ENCODE results near the gene CINP. TPM values are rescaled to one million over a fixed set of nuclear protein-coding genes. Genes with fewer than 3 reads are reported as not detected.

CINP gene
- total and polyA plus RNA-seq, 2 of the 13 experiments (the other 11 are each of a cell fraction or from before 2014, with no cell fraction given): 32.8 to 42.8 TPM

DNA sequence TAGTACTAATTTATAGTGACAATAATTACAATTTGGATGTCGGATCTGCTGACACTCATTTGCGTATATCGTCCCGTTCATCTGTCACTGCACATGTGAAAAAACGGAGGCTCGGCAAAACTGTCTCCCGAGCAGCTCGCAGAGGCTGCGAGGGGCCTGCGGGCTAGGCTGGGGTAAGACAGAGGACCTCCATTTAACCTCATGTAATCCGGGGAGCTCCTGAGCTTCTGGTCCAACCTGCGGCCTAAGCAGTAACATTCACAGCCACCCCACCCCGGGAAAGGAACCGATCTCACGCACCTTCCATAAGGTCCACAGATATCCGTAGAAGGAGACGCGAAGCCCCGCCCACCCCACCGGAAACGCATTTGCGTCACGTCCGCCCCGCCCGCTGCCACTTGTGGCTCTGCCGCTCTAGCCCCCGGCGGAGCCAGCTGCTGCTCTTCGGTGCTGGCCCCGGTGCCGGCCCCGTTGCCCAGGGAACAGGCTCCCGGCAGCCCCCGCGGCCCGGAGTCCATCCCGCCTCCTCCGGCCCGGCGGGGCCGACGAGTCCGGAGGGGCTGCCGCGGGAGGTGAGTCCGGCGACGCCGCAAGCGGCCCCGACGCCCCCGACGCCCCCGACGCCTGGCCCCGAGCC is at the start of gene CINP, which contains the start of gene TECPR2 (continued):
- no peak for TF ChIP-seq SOX5 (CRISPR knock-in tag; IDR thresholded peaks at IDR 0.05; ENCODE audit: borderline replicate concordance)
- TF ChIP-seq RARA (CRISPR knock-in tag; IDR thresholded peaks at IDR 0.05): 0 out of 2 replicates have a peak, but pooled peaks have one; percentile 16
- peak; percentile 79; the same call in 1 of the 2 replicates for TF ChIP-seq FOXK1 (CRISPR knock-in tag; IDR thresholded peaks at IDR 0.05; ENCODE audit: borderline replicate concordance, low read depth)
- TF ChIP-seq, protein P1, sequence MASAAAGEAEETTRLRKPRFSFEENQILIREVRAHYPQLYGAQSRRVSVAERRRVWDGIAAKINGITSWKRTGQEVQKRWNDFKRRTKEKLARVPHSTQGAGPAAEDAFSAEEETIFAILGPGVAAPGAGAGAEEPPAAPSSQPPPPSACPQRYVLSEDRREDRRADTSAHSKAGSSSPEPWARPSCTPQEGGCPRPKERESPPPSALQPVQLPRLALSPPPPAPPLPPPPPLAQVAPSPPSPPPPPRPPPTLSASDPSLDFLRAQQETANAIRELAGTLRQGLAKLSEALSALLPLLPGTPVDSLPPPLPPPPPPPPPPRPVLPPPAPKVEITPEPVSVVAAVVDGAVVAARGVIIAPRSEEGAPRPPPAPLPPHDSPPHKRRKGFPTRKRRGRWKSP (CRISPR knock-in tag; IDR thresholded peaks at IDR 0.05): 0 out of 2 replicates have a peak, but pooled peaks have one; percentile 55
- TF ChIP-seq ZFP90 (CRISPR knock-in tag; IDR thresholded peaks at IDR 0.05; ENCODE audit: borderline replicate concordance): no peak
- TF ChIP-seq, protein P2, sequence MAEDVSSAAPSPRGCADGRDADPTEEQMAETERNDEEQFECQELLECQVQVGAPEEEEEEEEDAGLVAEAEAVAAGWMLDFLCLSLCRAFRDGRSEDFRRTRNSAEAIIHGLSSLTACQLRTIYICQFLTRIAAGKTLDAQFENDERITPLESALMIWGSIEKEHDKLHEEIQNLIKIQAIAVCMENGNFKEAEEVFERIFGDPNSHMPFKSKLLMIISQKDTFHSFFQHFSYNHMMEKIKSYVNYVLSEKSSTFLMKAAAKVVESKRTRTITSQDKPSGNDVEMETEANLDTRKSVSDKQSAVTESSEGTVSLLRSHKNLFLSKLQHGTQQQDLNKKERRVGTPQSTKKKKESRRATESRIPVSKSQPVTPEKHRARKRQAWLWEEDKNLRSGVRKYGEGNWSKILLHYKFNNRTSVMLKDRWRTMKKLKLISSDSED (CRISPR knock-in tag; IDR thresholded peaks at IDR 0.05): no peak
- no peak; the same call in 1 of the 2 replicates for TF ChIP-seq BRD4 (CRISPR knock-in tag; IDR thresholded peaks at IDR 0.05)
- peak; percentile 86 for TF ChIP-seq SAP130 (CRISPR knock-in tag; IDR thresholded peaks at IDR 0.05; ENCODE audit: low read depth)
- 0 out of 2 replicates have a peak, but pooled peaks have one; percentile 16 for TF ChIP-seq ZNF878 (CRISPR knock-in tag; IDR thresholded peaks at IDR 0.05)
- no peak for TF ChIP-seq ZNF660 (CRISPR knock-in tag; IDR thresholded peaks at IDR 0.05; ENCODE audit: borderline replicate concordance, low read depth)
- TF ChIP-seq, protein P3, sequence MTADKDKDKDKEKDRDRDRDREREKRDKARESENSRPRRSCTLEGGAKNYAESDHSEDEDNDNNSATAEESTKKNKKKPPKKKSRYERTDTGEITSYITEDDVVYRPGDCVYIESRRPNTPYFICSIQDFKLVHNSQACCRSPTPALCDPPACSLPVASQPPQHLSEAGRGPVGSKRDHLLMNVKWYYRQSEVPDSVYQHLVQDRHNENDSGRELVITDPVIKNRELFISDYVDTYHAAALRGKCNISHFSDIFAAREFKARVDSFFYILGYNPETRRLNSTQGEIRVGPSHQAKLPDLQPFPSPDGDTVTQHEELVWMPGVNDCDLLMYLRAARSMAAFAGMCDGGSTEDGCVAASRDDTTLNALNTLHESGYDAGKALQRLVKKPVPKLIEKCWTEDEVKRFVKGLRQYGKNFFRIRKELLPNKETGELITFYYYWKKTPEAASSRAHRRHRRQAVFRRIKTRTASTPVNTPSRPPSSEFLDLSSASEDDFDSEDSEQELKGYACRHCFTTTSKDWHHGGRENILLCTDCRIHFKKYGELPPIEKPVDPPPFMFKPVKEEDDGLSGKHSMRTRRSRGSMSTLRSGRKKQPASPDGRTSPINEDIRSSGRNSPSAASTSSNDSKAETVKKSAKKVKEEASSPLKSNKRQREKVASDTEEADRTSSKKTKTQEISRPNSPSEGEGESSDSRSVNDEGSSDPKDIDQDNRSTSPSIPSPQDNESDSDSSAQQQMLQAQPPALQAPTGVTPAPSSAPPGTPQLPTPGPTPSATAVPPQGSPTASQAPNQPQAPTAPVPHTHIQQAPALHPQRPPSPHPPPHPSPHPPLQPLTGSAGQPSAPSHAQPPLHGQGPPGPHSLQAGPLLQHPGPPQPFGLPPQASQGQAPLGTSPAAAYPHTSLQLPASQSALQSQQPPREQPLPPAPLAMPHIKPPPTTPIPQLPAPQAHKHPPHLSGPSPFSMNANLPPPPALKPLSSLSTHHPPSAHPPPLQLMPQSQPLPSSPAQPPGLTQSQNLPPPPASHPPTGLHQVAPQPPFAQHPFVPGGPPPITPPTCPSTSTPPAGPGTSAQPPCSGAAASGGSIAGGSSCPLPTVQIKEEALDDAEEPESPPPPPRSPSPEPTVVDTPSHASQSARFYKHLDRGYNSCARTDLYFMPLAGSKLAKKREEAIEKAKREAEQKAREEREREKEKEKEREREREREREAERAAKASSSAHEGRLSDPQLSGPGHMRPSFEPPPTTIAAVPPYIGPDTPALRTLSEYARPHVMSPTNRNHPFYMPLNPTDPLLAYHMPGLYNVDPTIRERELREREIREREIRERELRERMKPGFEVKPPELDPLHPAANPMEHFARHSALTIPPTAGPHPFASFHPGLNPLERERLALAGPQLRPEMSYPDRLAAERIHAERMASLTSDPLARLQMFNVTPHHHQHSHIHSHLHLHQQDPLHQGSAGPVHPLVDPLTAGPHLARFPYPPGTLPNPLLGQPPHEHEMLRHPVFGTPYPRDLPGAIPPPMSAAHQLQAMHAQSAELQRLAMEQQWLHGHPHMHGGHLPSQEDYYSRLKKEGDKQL (CRISPR knock-in tag; IDR thresholded peaks at IDR 0.05; ENCODE audit: low read depth): no peak
- 0 out of 2 replicates have a peak, but pooled peaks have one; percentile 23 for TF ChIP-seq ZNF317 (CRISPR knock-in tag; IDR thresholded peaks at IDR 0.05)
- TF ChIP-seq, protein P4, sequence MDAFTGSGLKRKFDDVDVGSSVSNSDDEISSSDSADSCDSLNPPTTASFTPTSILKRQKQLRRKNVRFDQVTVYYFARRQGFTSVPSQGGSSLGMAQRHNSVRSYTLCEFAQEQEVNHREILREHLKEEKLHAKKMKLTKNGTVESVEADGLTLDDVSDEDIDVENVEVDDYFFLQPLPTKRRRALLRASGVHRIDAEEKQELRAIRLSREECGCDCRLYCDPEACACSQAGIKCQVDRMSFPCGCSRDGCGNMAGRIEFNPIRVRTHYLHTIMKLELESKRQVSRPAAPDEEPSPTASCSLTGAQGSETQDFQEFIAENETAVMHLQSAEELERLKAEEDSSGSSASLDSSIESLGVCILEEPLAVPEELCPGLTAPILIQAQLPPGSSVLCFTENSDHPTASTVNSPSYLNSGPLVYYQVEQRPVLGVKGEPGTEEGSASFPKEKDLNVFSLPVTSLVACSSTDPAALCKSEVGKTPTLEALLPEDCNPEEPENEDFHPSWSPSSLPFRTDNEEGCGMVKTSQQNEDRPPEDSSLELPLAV (CRISPR knock-in tag; conservative IDR thresholded peaks at IDR 0.05; ENCODE audit: low read depth): no peak
- TF ChIP-seq HIVEP1 (CRISPR knock-in tag; IDR thresholded peaks at IDR 0.05): no peak
- TF ChIP-seq, protein P5, sequence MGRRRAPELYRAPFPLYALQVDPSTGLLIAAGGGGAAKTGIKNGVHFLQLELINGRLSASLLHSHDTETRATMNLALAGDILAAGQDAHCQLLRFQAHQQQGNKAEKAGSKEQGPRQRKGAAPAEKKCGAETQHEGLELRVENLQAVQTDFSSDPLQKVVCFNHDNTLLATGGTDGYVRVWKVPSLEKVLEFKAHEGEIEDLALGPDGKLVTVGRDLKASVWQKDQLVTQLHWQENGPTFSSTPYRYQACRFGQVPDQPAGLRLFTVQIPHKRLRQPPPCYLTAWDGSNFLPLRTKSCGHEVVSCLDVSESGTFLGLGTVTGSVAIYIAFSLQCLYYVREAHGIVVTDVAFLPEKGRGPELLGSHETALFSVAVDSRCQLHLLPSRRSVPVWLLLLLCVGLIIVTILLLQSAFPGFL (CRISPR knock-in tag; IDR thresholded peaks at IDR 0.05): no peak
- no peak for TF ChIP-seq ZNF292 (CRISPR knock-in tag; IDR thresholded peaks at IDR 0.05; ENCODE audit: borderline replicate concordance, low read depth)
- no peak; the same call in 1 of the 2 replicates for TF ChIP-seq KDM3A (CRISPR knock-in tag; IDR thresholded peaks at IDR 0.05; ENCODE audit: low read depth)
